HG02678 (cell line): Measurements from ENCODE around the gene KRT7.

Experiments
- ATAC-seq: cut with Tn5 transposase; IDR thresholded peaks from one replicate; pipeline ENCODE4 v1.9.1; 2021; ENCODE audit warnings: mild to moderate bottlenecking, moderate library complexity; ENCODE audit not compliant: unreplicated experiment

KRT7 gene

GRCh38 chr12:52294803-52295202 lies 61.8 kb downstream of the KRT7 start:
- ATAC-seq, result no peak

GRCh38 chr12:52295663-52296062 lies 62.6 kb downstream of the KRT7 start:
- ATAC-seq, result no peak

- ATAC-seq, result no peak
Observed at GRCh38 chr12:52296572-52297215, 63.7 kb downstream of the KRT7 start.
